Measurements from ENCODE around the gene HPS6.

HPS6 gene

DNA sequence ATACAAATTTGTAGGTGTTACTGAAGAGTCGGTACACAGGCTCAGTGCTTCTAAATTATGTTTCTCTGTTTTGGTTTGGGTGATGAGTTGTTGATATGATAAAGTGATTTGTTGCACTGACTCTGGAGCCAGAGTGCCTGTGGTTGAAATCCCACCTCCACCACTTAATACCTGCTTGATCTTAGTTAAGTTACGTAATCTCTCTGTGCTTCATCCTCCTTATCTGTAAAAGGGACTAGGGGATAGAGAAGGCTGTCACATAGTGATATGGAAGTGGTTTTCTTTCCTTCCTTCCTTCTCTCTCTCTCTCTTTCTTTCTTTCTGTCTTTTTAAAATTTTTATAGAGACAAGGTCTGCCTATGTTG lies 664 bp upstream of the HPS6 start:
- H3K79me2 ChIP-seq (ENCODE audit: insufficient read depth, low read length): peaks cover 28% of the 10 kb centered on the region
- H3K9me3 ChIP-seq (ENCODE audit: insufficient read depth, low read length, severe bottlenecking): no peaks in the 10 kb centered on the region
- H3K9ac ChIP-seq (ENCODE audit: low read depth, low read length): peak overlapping the region; percentile 94
- peak overlapping the region; percentile 100 for H3K4me2 ChIP-seq (ENCODE audit: insufficient read depth, low read length)
- no peak for ATAC-seq (ENCODE audit: insufficient read depth, low read depth)
- TF ChIP-seq, protein P1, sequence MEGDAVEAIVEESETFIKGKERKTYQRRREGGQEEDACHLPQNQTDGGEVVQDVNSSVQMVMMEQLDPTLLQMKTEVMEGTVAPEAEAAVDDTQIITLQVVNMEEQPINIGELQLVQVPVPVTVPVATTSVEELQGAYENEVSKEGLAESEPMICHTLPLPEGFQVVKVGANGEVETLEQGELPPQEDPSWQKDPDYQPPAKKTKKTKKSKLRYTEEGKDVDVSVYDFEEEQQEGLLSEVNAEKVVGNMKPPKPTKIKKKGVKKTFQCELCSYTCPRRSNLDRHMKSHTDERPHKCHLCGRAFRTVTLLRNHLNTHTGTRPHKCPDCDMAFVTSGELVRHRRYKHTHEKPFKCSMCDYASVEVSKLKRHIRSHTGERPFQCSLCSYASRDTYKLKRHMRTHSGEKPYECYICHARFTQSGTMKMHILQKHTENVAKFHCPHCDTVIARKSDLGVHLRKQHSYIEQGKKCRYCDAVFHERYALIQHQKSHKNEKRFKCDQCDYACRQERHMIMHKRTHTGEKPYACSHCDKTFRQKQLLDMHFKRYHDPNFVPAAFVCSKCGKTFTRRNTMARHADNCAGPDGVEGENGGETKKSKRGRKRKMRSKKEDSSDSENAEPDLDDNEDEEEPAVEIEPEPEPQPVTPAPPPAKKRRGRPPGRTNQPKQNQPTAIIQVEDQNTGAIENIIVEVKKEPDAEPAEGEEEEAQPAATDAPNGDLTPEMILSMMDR (IDR thresholded peaks at IDR 0.05; ENCODE audit: borderline replicate concordance, extremely low read depth, low read length, poor library complexity, severe bottlenecking): no peak
- TF ChIP-seq EZH2 (IDR thresholded peaks at IDR 0.05; ENCODE audit: borderline replicate concordance, low read depth, low read length, severe bottlenecking): no peak
- no peaks in the 10 kb centered on the region for H3K27me3 ChIP-seq (ENCODE audit: insufficient read depth, low read length, poor library complexity)
- peak overlapping the region; percentile 70 for H3K27ac ChIP-seq (ENCODE audit: low read length)
- H2AFZ ChIP-seq (ENCODE audit: low read depth, low read length): peak overlapping the region; percentile 93
- H3K36me3 ChIP-seq (ENCODE audit: insufficient read depth, low read length): peaks cover 22% of the 10 kb centered on the region
- H3K4me3 ChIP-seq (ENCODE audit: low read depth in 1 of 2, low read length in 2 of 2): peak overlapping the region; percentile 90; a peak in 3 of 4 replicates
- H4K20me1 ChIP-seq (ENCODE audit: insufficient read depth, low read length): peaks cover 30% of the 10 kb centered on the region
- DNase-seq: no peak
- H3K4me1 ChIP-seq (ENCODE audit: insufficient read depth, low read length): peaks cover 31% of the 10 kb centered on the region

DNA sequence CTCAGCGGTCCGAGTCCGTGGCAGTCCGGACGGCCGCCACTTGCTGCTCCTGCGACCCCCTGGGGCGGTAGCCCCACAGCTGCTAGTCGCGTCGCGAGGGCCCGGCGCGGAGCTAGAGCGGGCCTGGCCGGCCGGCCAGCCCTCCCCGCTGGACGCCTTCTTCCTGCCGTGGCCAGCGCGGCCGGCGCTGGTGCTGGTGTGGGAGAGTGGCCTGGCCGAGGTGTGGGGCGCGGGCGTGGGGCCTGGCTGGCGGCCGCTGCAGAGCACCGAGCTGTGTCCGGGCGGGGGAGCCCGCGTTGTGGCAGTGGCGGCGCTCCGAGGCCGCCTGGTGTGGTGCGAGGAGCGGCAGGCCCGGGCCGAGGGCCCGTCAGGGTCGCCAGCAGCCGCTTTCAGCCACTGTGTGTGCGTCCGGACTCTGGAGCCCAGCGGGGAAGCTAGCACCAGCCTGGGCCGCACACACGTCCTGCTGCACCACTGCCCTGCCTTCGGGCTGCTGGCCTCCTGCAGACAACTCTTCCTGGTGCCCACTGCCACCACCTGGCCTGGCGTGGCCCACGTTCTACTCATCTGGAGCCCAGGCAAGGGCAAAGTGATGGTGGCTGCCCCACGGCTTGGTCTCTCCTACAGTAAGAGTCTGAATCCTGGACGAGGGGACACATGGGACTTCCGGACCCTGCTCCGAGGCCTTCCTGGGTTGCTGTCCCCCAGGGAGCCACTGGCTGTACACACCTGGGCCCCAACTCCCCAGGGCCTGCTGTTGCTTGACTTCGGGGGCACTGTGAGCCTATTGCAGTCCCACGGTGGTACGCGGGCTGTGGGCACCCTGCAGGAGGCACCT lies 631 bp downstream of the HPS6 start:
- DNase-seq (no peak), ATAC-seq (ENCODE audit: insufficient read depth, low read depth) (peak; percentile 8; the same call in 1 of the 3 replicates)
- Histone ChIP-seq H3K4me1 (ENCODE audit: insufficient read depth, low read length) (peaks cover 31% of the 10 kb centered on the region), H3K4me3 (ENCODE audit: low read depth in 1 of 2, low read length in 2 of 2) (peak overlapping the region; percentile 90), H3K9me3 (ENCODE audit: insufficient read depth, low read length, severe bottlenecking) (no peaks in the 10 kb centered on the region), H4K20me1 (ENCODE audit: insufficient read depth, low read length) (peaks cover 30% of the 10 kb centered on the region), H3K79me2 (ENCODE audit: insufficient read depth, low read length) (peaks cover 28% of the 10 kb centered on the region), H3K9ac (ENCODE audit: low read depth, low read length) (peak overlapping the region; percentile 94), H3K4me2 (ENCODE audit: insufficient read depth, low read length) (peak overlapping the region; percentile 100), H3K27ac (ENCODE audit: low read length) (peak overlapping the region; percentile 71), H3K36me3 (ENCODE audit: insufficient read depth, low read length) (peaks cover 22% of the 10 kb centered on the region), H3K27me3 (ENCODE audit: insufficient read depth, low read length, poor library complexity) (no peaks in the 10 kb centered on the region), H2AFZ (ENCODE audit: low read depth, low read length) (peak overlapping the region; percentile 93)
- TF ChIP-seq EZH2 (IDR thresholded peaks at IDR 0.05; ENCODE audit: borderline replicate concordance, low read depth, low read length, severe bottlenecking): no peak
- TF ChIP-seq, protein P1 (IDR thresholded peaks at IDR 0.05; ENCODE audit: borderline replicate concordance, extremely low read depth, low read length, poor library complexity, severe bottlenecking): no peak

DNA sequence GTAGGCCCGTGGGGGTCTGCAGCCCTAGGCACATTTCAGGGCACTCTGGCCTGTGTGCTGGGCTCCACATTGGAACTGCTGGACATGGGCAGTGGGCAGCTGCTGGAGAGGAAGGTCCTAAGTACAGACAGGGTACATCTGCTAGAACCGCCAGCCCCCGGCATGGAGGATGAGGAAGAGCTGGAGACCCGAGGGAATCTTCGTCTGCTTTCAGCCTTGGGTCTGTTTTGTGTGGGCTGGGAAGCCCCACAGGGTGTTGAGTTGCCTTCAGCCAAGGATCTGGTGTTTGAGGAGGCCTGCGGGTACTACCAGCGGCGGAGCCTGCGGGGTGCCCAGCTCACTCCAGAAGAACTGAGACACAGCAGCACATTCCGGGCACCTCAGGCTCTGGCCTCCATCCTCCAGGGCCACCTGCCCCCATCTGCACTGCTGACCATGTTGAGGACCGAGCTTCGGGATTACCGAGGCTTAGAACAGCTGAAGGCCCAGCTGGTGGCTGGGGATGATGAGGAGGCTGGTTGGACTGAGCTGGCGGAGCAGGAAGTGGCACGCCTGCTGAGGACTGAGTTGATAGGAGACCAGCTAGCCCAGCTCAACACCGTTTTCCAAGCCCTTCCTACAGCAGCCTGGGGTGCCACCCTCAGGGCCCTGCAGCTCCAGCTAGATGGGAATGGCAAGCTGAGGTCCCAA lies 1.4 kb downstream of the HPS6 start:
- Histone ChIP-seq H3K4me3 (ENCODE audit: low read depth in 1 of 2, low read length in 2 of 2) (peak overlapping the region; percentile 90; a peak in 3 of 4 replicates), H3K79me2 (ENCODE audit: insufficient read depth, low read length) (peaks cover 28% of the 10 kb centered on the region), H3K4me2 (ENCODE audit: insufficient read depth, low read length) (peak overlapping the region; percentile 100), H4K20me1 (ENCODE audit: insufficient read depth, low read length) (peaks cover 30% of the 10 kb centered on the region), H3K27ac (ENCODE audit: low read length) (peak overlapping the region; percentile 71; the same call in 1 of the 2 replicates), H2AFZ (ENCODE audit: low read depth, low read length) (no peak overlapping the region), H3K4me1 (ENCODE audit: insufficient read depth, low read length) (peaks cover 31% of the 10 kb centered on the region), H3K36me3 (ENCODE audit: insufficient read depth, low read length) (peaks cover 22% of the 10 kb centered on the region), H3K9ac (ENCODE audit: low read depth, low read length) (peak overlapping the region; percentile 94), H3K9me3 (ENCODE audit: insufficient read depth, low read length, severe bottlenecking) (no peaks in the 10 kb centered on the region), H3K27me3 (ENCODE audit: insufficient read depth, low read length, poor library complexity) (no peaks in the 10 kb centered on the region)
- ATAC-seq (ENCODE audit: insufficient read depth, low read depth): no peak
- TF ChIP-seq, protein P1 (IDR thresholded peaks at IDR 0.05; ENCODE audit: borderline replicate concordance, extremely low read depth, low read length, poor library complexity, severe bottlenecking): no peak
- no peak for DNase-seq
